Heart right ventricle (tissue), 16 donors: ENCODE measurements around the gene TBC1D22A. TPM values are rescaled to one million over a fixed set of nuclear protein-coding genes. Genes with fewer than 3 reads are reported as not detected.

Experiments
- ATAC-seq, 8 donors: fragments of 200-7000 bp; cut with Tn5 transposase; one replicate each; pipeline ENCODE4 v1.9.1; 2020; ENCODE audit warnings: mild to moderate bottlenecking in 8 of 8, moderate library complexity in 8 of 8, moderate number of reproducible peaks in 1 of 8
- DNase-seq, 2 donors: peaks; one replicate each; pipeline ENCODE4 v3.0.0-alpha.2; 2020
- H3K27ac ChIP-seq, 10 donors: fragments of 200-600 bp; sonication (generic) in 2 of 10; one replicate each; pipeline versions ENCODE4 v1.5.0 to v1.8.0; 2020 to 2022; ENCODE audit warnings: mild to moderate bottlenecking in 3 of 10
- H3K27me3 ChIP-seq, 7 donors: fragments of 200-600 bp; one replicate each; pipeline ENCODE4 v1.8.0; 2021 to 2022; ENCODE audit warnings: mild to moderate bottlenecking in 2 of 7
- H3K36me3 ChIP-seq, 9 donors: fragments of 200-600 bp; sonication (generic) in 1 of 9; one replicate each; pipeline versions ENCODE4 v1.5.0 to v1.8.0; 2020 to 2022; ENCODE audit warnings: mild to moderate bottlenecking in 2 of 9
- H3K4me1 ChIP-seq, 9 donors: fragments of 200-600 bp; sonication (generic) in 1 of 9; one replicate each; pipeline versions ENCODE4 v1.5.0 to v1.8.0; 2020 to 2022; ENCODE audit warnings: mild to moderate bottlenecking in 4 of 9
- H3K4me3 ChIP-seq, 10 donors: fragments of 200-600 bp; sonication (generic) in 2 of 10; one replicate each; pipeline versions ENCODE4 v1.5.0 to v1.8.0; 2020 to 2022; ENCODE audit warnings: mild to moderate bottlenecking in 7 of 10, moderate library complexity in 2 of 10
- H3K9me3 ChIP-seq, 11 donors: fragments of 200-600 bp in 10 of 11; sonication (generic) in 2 of 11; one replicate each; pipeline versions ENCODE4 v1.5.0 to v1.8.0; 2013 to 2022; ENCODE audit warnings: mild to moderate bottlenecking in 2 of 11, control low read depth in 1 of 11, moderate library complexity in 1 of 11
- WGBS, 2 donors: extraction: QIAGEN DNeasy Blood & Tissue Kit; methylation state at CpG; one replicate each; pipeline ENCODE4 v1.1.7; 2013; ENCODE audit warnings: inconsistent platforms in 1 of 2; 5-methylcytosine and 5-hydroxymethylcytosine counted together
- intact Hi-C, 10 donors: fragments of 100-400 bp; cut with DNase I; formaldehyde crosslinking; loops; one replicate each; pipeline versions ENCODE4 v1.11.1 to v1.14.2; 2022
- polyA plus RNA-seq, 2 donors: library from polyadenylated mRNA; stranded (reverse); fragments of 200-250 nt; gene quantifications; one replicate each; pipeline ENCODE4 v1.2.3, GENCODE V29; 2013
- total RNA-seq, 10 donors: library from RNA; stranded (reverse); fragmentation: NEBNext Ultra II Directional in 3 of 10; extraction: Animal tissue kit (Norgen Biotek cat#: 25700) in 3 of 10; gene quantifications; one replicate each; pipeline versions ENCODE4 v1.2.1 to v1.2.4, GENCODE V29; 2021 to 2023
- TF ChIP-seq, protein P1 (sequence below), 9 donors: fragments of 200-600 bp; sonication (generic) in 2 of 9; IDR thresholded peaks; one replicate each; pipeline versions ENCODE4 v1.5.0 to v1.8.0; 2021 to 2022; ENCODE audit warnings: antibody characterized with exemption in 9 of 9, mild to moderate bottlenecking in 5 of 9, moderate library complexity in 1 of 9
- donor health status: Arrhythmogenic right ventricular cardiomyopathy.
- donor health status: ischemic (EF 13 %, LVEDD 7.1; RV severe dilation, severe dysfunction).
- donor health status: healthy with polysubstance abuse.
- donor health status: DM: no; HTN: yes; CAD: no.
- donor health status: DM: no; HTN: no; CAD: no.
- donor health status: ischemic (EF 25% LVEDD 6.9; RV normal size, moderate dysfunction).
- donor health status: ischemic (EF 25% LVEDD 5.7; RV mildly dilated, moderate dysfunction).
- donor health status: healthy.
- donor health status: DM: yes; HTN: yes; CAD: no.
- donor health status: Ischemic cardiomyopathy.
- donor health status: ischemic (EF 35%, LVEDD 5.7; RV mildly dilated, moderate dysfunction).
- donor health status: nonischemic (EF 11% LVEDD 7.7; RV severe dilation, severe dysfunction).
- donor health status: DM: yes; HTN: yes; CAD: no.
- donor health status: PGD.
- donor health status: ischemic (EF 29% LVEDD 5.4; RV normal size, mild dysfunction).
- donor health status: nonischemic (EF 23%, LVEDD 6.1; RV moderate dilation, normal function).

Gene TBC1D22A
- total and polyA plus RNA-seq, 12 donors, result 7.2 to 27.9 (median 17.9) TPM

DNA sequence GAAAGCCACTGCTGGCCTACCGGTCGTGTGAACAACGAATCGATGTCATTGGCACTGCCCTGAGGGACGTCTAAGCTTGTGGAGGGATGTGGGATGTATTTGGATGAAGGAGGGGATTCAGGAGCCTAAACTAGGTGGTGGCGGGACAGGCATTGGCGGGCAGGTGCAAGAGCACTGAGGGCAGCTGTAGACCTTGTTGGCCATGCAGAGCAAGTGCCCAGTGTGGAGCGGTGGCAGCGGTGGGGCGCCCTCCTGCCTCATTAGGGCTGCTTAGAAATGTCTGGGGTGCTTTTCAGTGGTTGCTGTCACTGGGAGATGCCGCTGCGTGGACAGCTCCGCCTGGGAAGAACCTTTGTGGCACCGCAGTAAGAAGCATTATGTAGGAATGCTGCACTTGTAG lies 220.2 kb downstream of the TBC1D22A start:
- peaks cover 0 to 23% (median 0%) of the 10 kb centered on the region in 9 donors for H3K36me3 ChIP-seq
- peaks cover 0 to 4% (median 0%) of the 10 kb centered on the region in 9 donors for H3K4me1 ChIP-seq
- H3K27ac ChIP-seq, result no peak overlapping the region
- H3K27me3 ChIP-seq, result no peaks in the 10 kb centered on the region
- DNase-seq (no peak), ATAC-seq (no peak)
- intact Hi-C loops, result no loop called here
- no peaks in the 10 kb centered on the region for H3K9me3 ChIP-seq
- no peak overlapping the region for H3K4me3 ChIP-seq
- 98 to 99% methylated on average over 14 of the region's 14 CpGs for WGBS, 2 donors
- TF ChIP-seq, protein P1, sequence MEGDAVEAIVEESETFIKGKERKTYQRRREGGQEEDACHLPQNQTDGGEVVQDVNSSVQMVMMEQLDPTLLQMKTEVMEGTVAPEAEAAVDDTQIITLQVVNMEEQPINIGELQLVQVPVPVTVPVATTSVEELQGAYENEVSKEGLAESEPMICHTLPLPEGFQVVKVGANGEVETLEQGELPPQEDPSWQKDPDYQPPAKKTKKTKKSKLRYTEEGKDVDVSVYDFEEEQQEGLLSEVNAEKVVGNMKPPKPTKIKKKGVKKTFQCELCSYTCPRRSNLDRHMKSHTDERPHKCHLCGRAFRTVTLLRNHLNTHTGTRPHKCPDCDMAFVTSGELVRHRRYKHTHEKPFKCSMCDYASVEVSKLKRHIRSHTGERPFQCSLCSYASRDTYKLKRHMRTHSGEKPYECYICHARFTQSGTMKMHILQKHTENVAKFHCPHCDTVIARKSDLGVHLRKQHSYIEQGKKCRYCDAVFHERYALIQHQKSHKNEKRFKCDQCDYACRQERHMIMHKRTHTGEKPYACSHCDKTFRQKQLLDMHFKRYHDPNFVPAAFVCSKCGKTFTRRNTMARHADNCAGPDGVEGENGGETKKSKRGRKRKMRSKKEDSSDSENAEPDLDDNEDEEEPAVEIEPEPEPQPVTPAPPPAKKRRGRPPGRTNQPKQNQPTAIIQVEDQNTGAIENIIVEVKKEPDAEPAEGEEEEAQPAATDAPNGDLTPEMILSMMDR (IDR thresholded peaks at IDR 0.05), result no peak

DNA sequence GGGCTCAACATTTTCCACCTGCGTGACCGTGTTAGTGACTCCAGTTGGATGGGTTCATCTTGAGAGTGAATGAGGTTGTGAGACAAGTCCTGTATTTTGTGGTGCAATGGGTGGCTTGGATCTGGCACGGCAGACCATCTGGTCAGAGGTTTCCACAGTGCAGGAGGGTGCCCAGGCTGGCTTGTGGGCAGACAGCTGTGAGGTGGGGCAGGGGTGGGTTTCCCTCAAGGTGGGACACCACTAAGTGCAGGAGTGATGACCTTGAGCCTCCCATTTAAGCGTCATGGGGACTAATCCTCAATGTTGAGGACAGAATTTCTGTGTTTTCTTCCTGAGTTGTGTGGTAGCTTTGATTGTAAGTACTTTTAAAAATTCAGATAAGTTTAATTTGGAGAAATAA lies 220.6 kb downstream of the TBC1D22A start:
- TF ChIP-seq, protein P1 (IDR thresholded peaks at IDR 0.05), result no peak
- intact Hi-C loops, result no loop called here
- H3K27me3 ChIP-seq, result no peaks in the 10 kb centered on the region
- ATAC-seq, result peak in 1 of 8 donors; percentile 22
- H3K27ac ChIP-seq, result no peak overlapping the region
- H3K36me3 ChIP-seq, result peaks cover 0 to 19% (median 0%) of the 10 kb centered on the region in 9 donors
- no peaks in the 10 kb centered on the region for H3K9me3 ChIP-seq
- H3K4me1 ChIP-seq, result peaks cover 0 to 4% (median 0%) of the 10 kb centered on the region in 9 donors
- DNase-seq, result no peak
- 95 to 97% methylated on average over 4 of the region's 4 CpGs for WGBS, 2 donors
- no peak overlapping the region for H3K4me3 ChIP-seq

DNA sequence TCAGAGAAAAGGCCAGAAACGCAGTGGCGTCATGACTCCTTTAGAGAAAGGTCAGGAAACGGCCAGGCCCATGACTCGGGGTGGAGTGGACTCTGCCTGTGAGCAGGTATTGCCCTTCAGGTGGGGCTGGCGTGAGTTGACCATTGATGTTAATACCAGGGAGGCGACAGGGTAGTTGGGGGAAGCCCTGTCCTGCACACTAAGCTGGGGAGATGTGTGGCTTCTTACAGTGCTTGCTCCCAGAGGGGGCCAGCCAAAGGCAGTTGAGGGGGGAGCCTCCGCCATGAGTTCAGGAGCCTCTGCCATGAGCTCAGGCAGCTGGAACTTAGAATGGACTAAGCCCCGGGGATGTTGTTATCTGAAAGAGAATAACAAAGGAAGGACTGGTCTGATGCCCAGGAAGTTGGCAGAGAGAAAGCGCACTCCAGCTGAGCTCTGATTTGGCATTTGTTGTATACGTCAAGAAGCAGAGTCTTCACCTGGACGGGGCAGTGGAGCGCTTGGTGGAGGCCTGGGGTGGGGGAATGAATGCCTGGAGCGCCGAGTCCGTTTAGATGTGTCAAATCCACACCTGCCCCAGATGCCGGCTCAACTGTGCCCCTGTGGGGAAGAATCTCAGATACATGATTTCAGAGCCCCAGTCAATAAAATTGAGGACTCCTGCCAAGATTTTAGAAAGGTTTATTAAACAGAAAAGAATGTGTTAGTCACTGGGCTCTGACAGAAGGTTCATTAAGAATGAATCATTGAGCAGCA lies 222.5 kb downstream of the TBC1D22A start:
- no peak for DNase-seq
- Histone ChIP-seq H3K4me3 (no peak overlapping the region), H3K27ac (no peak overlapping the region), H3K4me1 (peaks cover 0 to 4% (median 0%) of the 10 kb centered on the region in 9 donors), H3K9me3 (no peaks in the 10 kb centered on the region), H3K36me3 (peaks cover 0 to 4% (median 0%) of the 10 kb centered on the region in 9 donors), H3K27me3 (no peaks in the 10 kb centered on the region)
- ATAC-seq, result no peak
- whole genome bisulfite sequencing, 2 donors, result 86 to 93% methylated on average over 16 of the region's 16 CpGs
- TF ChIP-seq, protein P1 (IDR thresholded peaks at IDR 0.05), result no peak
- intact Hi-C loops, result no loop called here

DNA sequence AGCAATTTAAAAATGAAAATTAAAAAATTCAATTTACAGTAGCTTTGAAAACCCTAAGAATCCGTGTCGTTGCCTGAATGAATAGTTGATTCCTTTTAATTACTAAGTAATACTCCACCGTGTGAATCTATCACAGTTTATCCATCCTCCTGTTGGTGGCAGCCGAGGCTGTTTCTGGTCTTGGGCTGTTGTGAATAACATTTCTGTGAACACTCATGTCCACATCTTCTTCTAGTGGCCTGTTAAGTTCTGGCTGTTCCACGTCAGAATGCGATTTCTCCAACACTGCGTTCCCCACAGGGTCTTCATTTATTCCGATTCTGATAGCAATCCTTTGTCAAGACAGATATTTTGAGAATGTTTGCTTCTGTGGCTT lies 223.0 kb downstream of the TBC1D22A start:
- Histone ChIP-seq H3K4me1 (peaks cover 0 to 4% (median 0%) of the 10 kb centered on the region in 9 donors), H3K4me3 (no peak overlapping the region), H3K27me3 (no peaks in the 10 kb centered on the region), H3K9me3 (no peaks in the 10 kb centered on the region), H3K27ac (no peak overlapping the region), H3K36me3 (peaks cover 0 to 3% (median 0%) of the 10 kb centered on the region in 9 donors)
- TF ChIP-seq, protein P1 (IDR thresholded peaks at IDR 0.05), result no peak
- ATAC-seq, result no peak
- 92 to 95% methylated on average over 8 of the region's 8 CpGs for WGBS, 2 donors
- intact Hi-C loops, result no loop called here
- no peak for DNase-seq
